Ishikawa (cell line): ENCODE results near the gene POLN.

Source experiments
- CEBPB ChIP-seq: IDR thresholded peaks from 2 replicates; pipeline ENCODE4 v1.6.1; 2012
- CREB1 ChIP-seq: IDR thresholded peaks from 2 replicates; pipeline ENCODE4 v1.6.1; 2012; ENCODE audit warnings: low read depth
- EGR1 ChIP-seq: IDR thresholded peaks from 2 replicates; pipeline ENCODE4 v1.6.1; 2012
- EP300 ChIP-seq: IDR thresholded peaks from 2 replicates; pipeline ENCODE4 v1.6.1; 2012; ENCODE audit warnings: borderline replicate concordance
- FOXM1 ChIP-seq: IDR thresholded peaks from 2 replicates; pipeline ENCODE4 v1.6.1; 2012; ENCODE audit warnings: low read depth, borderline replicate concordance
- MAX ChIP-seq: IDR thresholded peaks from 2 replicates; pipeline ENCODE4 v1.6.1; 2012
- NFIC ChIP-seq: IDR thresholded peaks from 2 replicates; pipeline ENCODE4 v1.6.1; 2012
- RAD21 ChIP-seq: IDR thresholded peaks from 2 replicates; pipeline ENCODE4 v1.6.1; 2012; ENCODE audit warnings: low read depth
- REST ChIP-seq: IDR thresholded peaks from 2 replicates; pipeline ENCODE4 v1.6.1; 2012; ENCODE audit warnings: low read depth, mild to moderate bottlenecking
- TAF1 ChIP-seq: IDR thresholded peaks from 2 replicates; pipeline ENCODE4 v1.6.1; 2012; ENCODE audit warnings: low read depth, mild to moderate bottlenecking
- TCF12 ChIP-seq: IDR thresholded peaks from 2 replicates; pipeline ENCODE4 v1.6.1; 2012; ENCODE audit warnings: low read depth
- TEAD4 ChIP-seq: IDR thresholded peaks from 2 replicates; pipeline ENCODE4 v1.6.1; 2012
- USF1 ChIP-seq: IDR thresholded peaks from 2 replicates; pipeline ENCODE4 v1.6.1; 2012
- YY1 ChIP-seq: IDR thresholded peaks from 2 replicates; pipeline ENCODE4 v1.6.1; 2012; ENCODE audit warnings: low read depth
- ZBTB7A ChIP-seq: IDR thresholded peaks from 2 replicates; pipeline ENCODE4 v1.6.1; 2012; ENCODE audit warnings: low read depth

The POLN gene

GRCh38 chr4:2058264-2059045 lies 183.5 kb downstream of the POLN start:
- TF ChIP-seq EGR1 (no peak), CEBPB (no peak), MAX (peak; percentile 34)

GRCh38 chr4:2057382-2058065 lies 184.4 kb downstream of the POLN start:
- no peak for TF ChIP-seq TCF12
- TF ChIP-seq EGR1, result no peak
- no peak for TF ChIP-seq CEBPB
- no peak for TF ChIP-seq REST
- TF ChIP-seq CREB1, result no peak
- TF ChIP-seq RAD21, result no peak
- TF ChIP-seq TEAD4, result no peak
- no peak for TF ChIP-seq NFIC
- TF ChIP-seq EP300, result no peak
- TF ChIP-seq TAF1, result no peak
- no peak for TF ChIP-seq YY1
- TF ChIP-seq USF1, result no peak
- TF ChIP-seq ZBTB7A, result no peak
- no peak for TF ChIP-seq MAX

- TF ChIP-seq CREB1 (no peak), YY1 (no peak), EP300 (no peak), ZBTB7A (no peak), RAD21 (no peak), MAX (no peak), FOXM1 (no peak), EGR1 (no peak), TCF12 (no peak), USF1 (no peak), NFIC (no peak)
These were observed 187.7 kb downstream of the POLN start for GRCh38 chr4:2054217-2054616.

GRCh38 chr4:2051086-2051485 lies 190.8 kb downstream of the POLN start:
- TF ChIP-seq CREB1, result no peak
- no peak for TF ChIP-seq TEAD4
- no peak for TF ChIP-seq YY1
- no peak for TF ChIP-seq NFIC
- no peak for TF ChIP-seq CEBPB
- TF ChIP-seq REST, result no peak
- no peak for TF ChIP-seq RAD21

- TF ChIP-seq EGR1 (no peak), YY1 (no peak)
These were observed 192.1 kb downstream of the POLN start for GRCh38 chr4:2049811-2050210.

GRCh38 chr4:2049381-2049780 lies 192.5 kb downstream of the POLN start:
- TF ChIP-seq RAD21 (no peak), TAF1 (no peak), USF1 (no peak), MAX (no peak), NFIC (no peak), ZBTB7A (no peak), CREB1 (no peak), YY1 (no peak), TCF12 (no peak), CEBPB (no peak), EP300 (no peak), EGR1 (no peak), REST (no peak), FOXM1 (no peak)
